ENCODE results near the gene BTBD8. TPM values are rescaled to one million over a fixed set of nuclear protein-coding genes. Genes with fewer than 3 reads are reported as not detected.

Gene BTBD8
- total and polyA plus RNA-seq, 7 donors = 0.99 to 8.3 (median 4.9) TPM

DNA sequence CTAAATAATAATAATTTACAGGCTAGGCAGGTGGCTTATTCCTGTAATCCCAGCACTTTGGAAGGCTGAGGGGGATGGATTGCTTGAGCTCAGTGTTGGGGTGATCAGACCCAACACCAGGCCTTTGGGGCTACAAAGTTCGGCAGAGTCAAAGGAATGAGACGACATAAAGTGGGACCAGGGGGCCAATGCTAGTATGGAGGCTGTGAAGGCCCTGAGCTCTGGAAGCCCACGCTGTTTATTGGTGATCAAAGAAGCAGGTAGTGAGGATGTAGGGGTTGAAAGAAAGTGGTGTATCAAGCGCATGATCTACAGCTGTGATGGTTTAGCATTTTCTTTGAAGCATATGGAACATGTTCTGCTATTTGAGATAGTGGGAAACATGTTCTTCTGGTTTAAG is 5.6 kb downstream of the BTBD8 start:
- intact Hi-C loops (cut with DNase I) = no loop called here
- Histone ChIP-seq H3K9me3 (peaks cover 7 to 15% (median 13%) of the 10 kb centered on the region in 4 donors), H3K4me1 (peaks cover 0 to 8% (median 2%) of the 10 kb centered on the region in 4 donors), H3K36me3 (peaks cover 0 to 9% (median 0%) of the 10 kb centered on the region in 4 donors), H3K27ac (no peak overlapping the region), H3K27me3 (no peaks in the 10 kb centered on the region), H3K4me3 (no peak overlapping the region)
- TF ChIP-seq EP300 (IDR thresholded peaks at IDR 0.05) = no peak
- TF ChIP-seq POLR2AphosphoS5 (IDR thresholded peaks at IDR 0.05) = no peak
- TF ChIP-seq POLR2A (IDR thresholded peaks at IDR 0.05) = no peak
- no peak for TF ChIP-seq CTCF (IDR thresholded peaks at IDR 0.05)
- DNase-seq = no peak
- WGBS, 2 donors = 97% methylated on average over 4 of the region's 4 CpGs

- Histone ChIP-seq H3K27me3 (no peaks in the 10 kb centered on the region), H3K9me3 (peaks cover 7 to 15% (median 13%) of the 10 kb centered on the region in 4 donors), H3K36me3 (peaks cover 0 to 9% (median 0%) of the 10 kb centered on the region in 4 donors), H3K4me3 (no peak overlapping the region), H3K4me1 (no peaks in the 10 kb centered on the region), H3K27ac (no peak overlapping the region)
- TF ChIP-seq EP300 (IDR thresholded peaks at IDR 0.05) = no peak
- TF ChIP-seq POLR2AphosphoS5 (IDR thresholded peaks at IDR 0.05) = no peak
- WGBS, 2 donors = 90 to 93% methylated on average over 1 of the region's 1 CpG
- DNase-seq = no peak
- intact Hi-C loops (cut with DNase I) = no loop called here
Measured at GRCh38 chr1:92087542-92087941, 7.4 kb downstream of the BTBD8 start.

DNA sequence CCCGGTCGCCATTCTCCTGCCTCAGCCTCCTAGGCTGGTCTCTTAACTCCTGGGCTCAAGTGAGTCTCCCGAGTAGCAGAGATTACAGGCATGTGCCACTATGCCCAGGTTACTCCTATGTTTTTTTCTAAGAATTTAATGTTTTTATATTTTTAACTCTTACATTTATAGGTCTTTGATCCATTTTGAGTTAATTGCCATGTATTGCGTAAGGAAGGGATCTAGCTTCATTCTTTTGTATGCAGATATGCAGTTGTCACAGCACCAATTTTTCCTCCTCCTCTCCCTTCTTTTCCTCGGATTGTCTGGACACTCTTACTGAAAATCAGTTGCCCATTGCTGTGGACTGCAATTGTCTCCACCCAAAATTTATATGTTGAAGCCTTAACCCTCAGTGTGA is 11.5 kb downstream of the BTBD8 start:
- TF ChIP-seq EP300 (IDR thresholded peaks at IDR 0.05) (no peak), CTCF (IDR thresholded peaks at IDR 0.05) (no peak), POLR2A (IDR thresholded peaks at IDR 0.05) (no peak), POLR2AphosphoS5 (IDR thresholded peaks at IDR 0.05) (no peak)
- 95 to 96% methylated on average over 5 of the region's 5 CpGs for WGBS, 2 donors
- intact Hi-C loops (cut with DNase I) = no loop called here
- Histone ChIP-seq H3K4me3 (no peak overlapping the region), H3K27me3 (no peaks in the 10 kb centered on the region), H3K9me3 (peaks cover 0 to 2% (median 0%) of the 10 kb centered on the region in 4 donors), H3K4me1 (no peaks in the 10 kb centered on the region), H3K36me3 (peaks cover 0 to 9% (median 0%) of the 10 kb centered on the region in 4 donors), H3K27ac (no peak overlapping the region)
- DNase-seq = no peak

- Histone ChIP-seq H3K4me1 (no peaks in the 10 kb centered on the region), H3K9me3 (no peaks in the 10 kb centered on the region), H3K36me3 (peaks cover 0 to 9% (median 0%) of the 10 kb centered on the region in 4 donors), H3K27ac (no peak overlapping the region), H3K4me3 (no peak overlapping the region), H3K27me3 (no peaks in the 10 kb centered on the region)
- 57 to 77% methylated on average over 2 of the region's 2 CpGs for WGBS, 2 donors
- intact Hi-C loops (cut with DNase I) = no loop called here
- TF ChIP-seq CTCF (IDR thresholded peaks at IDR 0.05) (no peak), EP300 (IDR thresholded peaks at IDR 0.05) (no peak)
- DNase-seq = no peak
Measured at GRCh38 chr1:92094090-92094489, 13.9 kb downstream of the BTBD8 start.

- no peak for TF ChIP-seq POLR2A (IDR thresholded peaks at IDR 0.05)
- TF ChIP-seq EP300 (IDR thresholded peaks at IDR 0.05) = no peak
- Histone ChIP-seq H3K9me3 (no peaks in the 10 kb centered on the region), H3K27me3 (no peaks in the 10 kb centered on the region), H3K4me3 (no peak overlapping the region), H3K4me1 (no peaks in the 10 kb centered on the region), H3K27ac (no peak overlapping the region), H3K36me3 (peaks cover 0 to 6% (median 0%) of the 10 kb centered on the region in 4 donors)
- DNase-seq = no peak
- intact Hi-C loops (cut with DNase I) = no loop called here
- 20 to 60% methylated on average over 1 of the region's 1 CpG for WGBS, 2 donors
Measured at GRCh38 chr1:92094595-92094994, 14.4 kb downstream of the BTBD8 start.

DNA sequence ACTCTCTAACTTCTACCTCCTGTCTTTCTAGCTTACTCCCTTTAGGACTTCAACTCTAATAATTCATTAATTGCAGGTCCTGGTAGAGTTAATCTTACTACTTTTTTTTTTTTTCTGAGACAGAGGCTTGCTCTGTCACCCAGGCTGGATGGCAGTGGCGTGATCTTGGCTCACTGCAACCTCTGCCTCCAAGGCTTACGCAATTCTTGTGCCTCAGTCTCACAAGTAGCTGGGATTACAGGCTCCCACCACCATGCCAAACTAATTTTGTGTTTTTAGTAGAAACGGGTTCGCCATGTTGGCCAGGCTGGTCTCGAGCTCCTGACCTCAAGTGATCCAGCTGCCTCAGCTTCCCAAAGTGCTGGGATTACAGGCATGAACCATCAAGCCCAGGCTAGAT is 15.7 kb downstream of the BTBD8 start:
- intact Hi-C loops (cut with DNase I) = no loop called here
- no peak overlapping the region for H3K4me3 ChIP-seq
- no peaks in the 10 kb centered on the region for H3K4me1 ChIP-seq
- WGBS, 2 donors = 94 to 96% methylated on average over 5 of the region's 5 CpGs
- no peaks in the 10 kb centered on the region for H3K27me3 ChIP-seq
- no peaks in the 10 kb centered on the region for H3K36me3 ChIP-seq
- no peak overlapping the region for H3K27ac ChIP-seq
- no peaks in the 10 kb centered on the region for H3K9me3 ChIP-seq
- DNase-seq = no peak
- TF ChIP-seq POLR2A (IDR thresholded peaks at IDR 0.05) (no peak), EP300 (IDR thresholded peaks at IDR 0.05) (no peak), POLR2AphosphoS5 (IDR thresholded peaks at IDR 0.05) (no peak), CTCF (IDR thresholded peaks at IDR 0.05) (no peak)

All from sigmoid colon (tissue), 7 donors.